ENCODE measurements around the gene GOLPH3L. TPM values are rescaled to one million over a fixed set of nuclear protein-coding genes. Genes with fewer than 3 reads are reported as not detected.

Gene GOLPH3L
- total RNA-seq = 8.3 and 13.6 TPM in 2 replicates

DNA sequence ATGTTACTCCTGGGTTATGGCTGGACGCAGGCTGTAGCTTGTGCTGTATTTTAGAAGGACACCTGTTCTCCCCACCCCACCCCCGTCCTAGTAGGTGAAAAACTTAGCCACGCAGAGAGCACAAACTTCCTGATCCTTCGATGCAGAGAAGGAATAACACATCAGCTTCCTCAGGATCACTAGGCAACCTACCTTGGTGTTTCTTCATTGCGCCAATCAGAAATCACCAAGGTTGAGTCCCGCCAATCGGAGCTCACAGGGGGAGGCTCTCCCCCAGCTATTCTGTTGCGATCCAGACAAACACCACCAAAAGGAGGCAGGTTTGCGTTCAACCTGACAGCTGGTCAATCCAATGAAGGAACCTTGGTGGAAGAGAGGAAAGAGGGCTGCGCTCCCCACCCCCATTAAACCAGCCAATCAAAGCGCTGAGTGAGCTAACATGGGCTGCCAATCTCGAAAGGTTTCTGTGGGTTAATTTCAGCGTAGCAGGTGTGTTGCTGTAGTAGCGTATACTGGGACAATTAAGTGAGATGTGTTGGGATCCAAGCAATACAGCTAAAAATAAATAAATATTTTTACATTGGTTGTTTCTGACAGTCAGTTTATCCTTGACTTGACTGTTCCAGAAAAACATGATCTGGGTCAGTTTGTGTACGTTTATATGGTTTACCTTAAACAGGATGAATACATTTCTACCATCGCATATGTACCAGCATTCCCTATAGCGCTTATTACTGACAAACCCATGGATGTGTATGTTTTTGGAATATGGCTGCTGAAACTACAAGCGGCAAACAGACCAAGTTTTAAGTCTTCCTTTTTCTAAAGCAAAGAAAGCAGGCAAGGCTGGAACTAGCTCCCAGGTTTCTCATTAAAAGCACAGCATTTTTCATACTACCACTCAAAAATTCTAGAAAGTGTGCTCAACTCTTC lies at the start of gene GOLPH3L:
GOLPH3L (minus strand) TSS at position 160 of the 933 bp plus-strand sequence. CDS start 2,316 bp downstream, outside the sequence.

DNA sequence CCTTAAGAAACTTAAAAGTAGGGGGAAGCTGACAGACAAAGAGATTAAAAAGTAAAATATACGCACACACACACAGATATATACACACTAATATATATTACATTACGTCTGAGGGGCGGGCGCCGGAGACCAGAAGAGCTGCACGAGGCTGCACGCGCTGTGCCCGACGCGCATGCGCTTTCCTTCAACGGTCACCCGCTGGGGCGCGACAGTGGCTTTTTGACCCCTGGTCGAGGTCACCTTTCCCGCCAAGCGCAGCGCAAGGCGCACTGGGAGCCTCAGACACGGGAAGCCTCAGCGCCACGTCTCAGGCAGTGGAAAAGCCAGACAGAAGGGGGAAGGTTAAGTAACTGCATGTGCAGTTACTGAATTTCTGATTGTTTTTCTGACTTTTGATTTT lies 23.7 kb upstream of the GOLPH3L start, which contains the start of gene HORMAD1:
HORMAD1 (minus strand) TSS at position 193 of the 400 bp plus-strand sequence. CDS start 1,390 bp downstream, outside the sequence.

DNA sequence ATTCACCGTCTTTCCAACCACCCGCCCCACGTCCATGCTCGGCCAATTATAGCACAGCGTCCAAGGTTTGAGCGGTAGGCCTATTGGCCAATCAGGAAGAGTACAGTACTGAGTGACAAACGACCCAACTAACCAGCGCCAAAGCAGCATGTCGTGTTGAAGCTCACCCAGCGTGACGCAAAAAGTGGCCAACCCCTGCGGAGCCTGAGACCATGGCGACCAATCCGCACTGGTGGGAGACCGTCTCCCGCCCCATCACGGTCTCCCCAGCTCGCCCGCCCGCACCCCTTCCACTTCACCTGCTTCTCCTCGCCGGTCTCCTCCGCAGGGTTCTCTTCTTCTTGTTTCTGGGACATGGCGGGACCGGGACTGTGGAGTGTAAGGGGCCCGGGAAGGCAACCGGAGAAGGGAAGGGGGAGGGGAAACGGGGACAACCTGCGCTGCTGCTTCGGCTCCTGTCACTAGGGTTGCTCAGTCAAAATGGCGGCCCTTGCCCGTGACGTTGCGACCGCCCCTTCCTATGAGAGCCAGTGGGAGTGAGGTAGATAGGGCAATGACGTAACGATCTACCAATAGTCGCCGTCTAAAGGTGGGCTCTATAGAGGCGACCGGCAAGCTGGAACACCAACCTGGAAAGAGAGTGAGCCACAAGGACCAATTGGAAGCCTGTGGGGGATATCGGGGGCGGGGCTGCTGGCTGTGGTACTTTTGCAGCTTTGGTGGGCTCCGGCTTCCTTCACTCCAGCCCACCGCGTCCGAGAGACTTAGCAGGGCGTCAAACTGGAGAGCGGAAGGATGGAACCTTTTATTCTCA lies 67.6 kb downstream of the GOLPH3L start, which contains the start of gene ENSA:
ENSA (minus strand) TSS at position 498 of the 814 bp plus-strand sequence; CDS start at position 356, 142 bp downstream.

Other genes with a start within 250 kb of the GOLPH3L start
- 6.1 and 10.7 TPM in 2 replicates for gene TARS2, start 209.7 kb downstream of the GOLPH3L start, total RNA-seq
- 0.09 and 0.11 TPM in 2 replicates for gene ECM1, start 189.0 kb downstream of the GOLPH3L start, total RNA-seq
- gene FALEC, start 181.4 kb downstream of the GOLPH3L start, total RNA-seq = not detected in 2 replicates
- 0.11 and 0.34 TPM in 2 replicates for gene ADAMTSL4, start 147.7 kb downstream of the GOLPH3L start, total RNA-seq
- gene MCL1, start 117.5 kb downstream of the GOLPH3L start, total RNA-seq = 188 and 231 TPM in 2 replicates
- gene ENSA, start 67.5 kb downstream of the GOLPH3L start, total RNA-seq = 87.8 and 92.9 TPM in 2 replicates
- gene HORMAD1, start 23.7 kb upstream of the GOLPH3L start, total RNA-seq = 0.11 and 0.17 TPM in 2 replicates
- 50.5 and 71.5 TPM in 2 replicates for gene CTSS, start 68.6 kb upstream of the GOLPH3L start, total RNA-seq
- gene CTSK, start 111.1 kb upstream of the GOLPH3L start, total RNA-seq = 0.77 and 1.5 TPM in 2 replicates
- gene ARNT, start 179.4 kb upstream of the GOLPH3L start, total RNA-seq = 20.3 and 23.4 TPM in 2 replicates
- gene CTXND2, start 190.0 kb upstream of the GOLPH3L start, total RNA-seq = not detected in 2 replicates
- 30.1 and 34.6 TPM in 2 replicates for gene SETDB1, start 229.2 kb upstream of the GOLPH3L start, total RNA-seq